HG03521 (cell line): ENCODE data around the gene AATF.

Source experiments
- ATAC-seq: cut with Tn5 transposase; IDR thresholded peaks from one replicate; pipeline ENCODE4 v1.9.1; 2021; ENCODE audit warnings: mild to moderate bottlenecking, moderate library complexity; ENCODE audit not compliant: unreplicated experiment

Gene AATF

GRCh38 chr17:37041932-37042331 lies 93.2 kb downstream of the AATF start:
- ATAC-seq, result no peak

GRCh38 chr17:37043201-37043600 lies 94.4 kb downstream of the AATF start:
- no peak for ATAC-seq

GRCh38 chr17:37045351-37045922 lies 96.7 kb downstream of the AATF start:
- ATAC-seq, result no peak

- no peak for ATAC-seq
Measured at GRCh38 chr17:37047631-37048104, 98.9 kb downstream of the AATF start.

- ATAC-seq, result no peak
Measured at GRCh38 chr17:37048811-37049210, 100.1 kb downstream of the AATF start.

GRCh38 chr17:37050920-37051319 lies 102.2 kb downstream of the AATF start:
- no peak for ATAC-seq

GRCh38 chr17:37051381-37051780 lies 102.6 kb downstream of the AATF start:
- ATAC-seq, result no peak

GRCh38 chr17:37051833-37052232 lies 103.1 kb downstream of the AATF start:
- ATAC-seq, result no peak

GRCh38 chr17:37052450-37052849 lies 103.7 kb downstream of the AATF start:
- ATAC-seq, result no peak

GRCh38 chr17:37054894-37055293 lies 106.1 kb downstream of the AATF start:
- no peak for ATAC-seq

- no peak for ATAC-seq
Measured at GRCh38 chr17:37056622-37057021, 107.9 kb downstream of the AATF start.

GRCh38 chr17:37059493-37059892 lies 110.7 kb downstream of the AATF start:
- no peak for ATAC-seq

- no peak for ATAC-seq
Measured at GRCh38 chr17:37060094-37060493, 111.3 kb downstream of the AATF start.

- ATAC-seq, result no peak
Measured at GRCh38 chr17:37060928-37061327, 112.2 kb downstream of the AATF start.

- no peak for ATAC-seq
Measured at GRCh38 chr17:37062021-37062420, 113.3 kb downstream of the AATF start.

- no peak for ATAC-seq
Measured at GRCh38 chr17:37064206-37064605, 115.5 kb downstream of the AATF start.

GRCh38 chr17:37064956-37065355 lies 116.2 kb downstream of the AATF start:
- ATAC-seq, result no peak

- ATAC-seq, result no peak
Measured at GRCh38 chr17:37065486-37066321, 117.0 kb downstream of the AATF start.

- no peak for ATAC-seq
Measured at GRCh38 chr17:37066322-37067255, 117.8 kb downstream of the AATF start.

- ATAC-seq, result no peak
Measured at GRCh38 chr17:37067555-37068111, 118.9 kb downstream of the AATF start.

- no peak for ATAC-seq
Measured at GRCh38 chr17:37068266-37068665, 119.5 kb downstream of the AATF start.
